ENCODE data around the gene MVB12B.

Gene MVB12B

DNA sequence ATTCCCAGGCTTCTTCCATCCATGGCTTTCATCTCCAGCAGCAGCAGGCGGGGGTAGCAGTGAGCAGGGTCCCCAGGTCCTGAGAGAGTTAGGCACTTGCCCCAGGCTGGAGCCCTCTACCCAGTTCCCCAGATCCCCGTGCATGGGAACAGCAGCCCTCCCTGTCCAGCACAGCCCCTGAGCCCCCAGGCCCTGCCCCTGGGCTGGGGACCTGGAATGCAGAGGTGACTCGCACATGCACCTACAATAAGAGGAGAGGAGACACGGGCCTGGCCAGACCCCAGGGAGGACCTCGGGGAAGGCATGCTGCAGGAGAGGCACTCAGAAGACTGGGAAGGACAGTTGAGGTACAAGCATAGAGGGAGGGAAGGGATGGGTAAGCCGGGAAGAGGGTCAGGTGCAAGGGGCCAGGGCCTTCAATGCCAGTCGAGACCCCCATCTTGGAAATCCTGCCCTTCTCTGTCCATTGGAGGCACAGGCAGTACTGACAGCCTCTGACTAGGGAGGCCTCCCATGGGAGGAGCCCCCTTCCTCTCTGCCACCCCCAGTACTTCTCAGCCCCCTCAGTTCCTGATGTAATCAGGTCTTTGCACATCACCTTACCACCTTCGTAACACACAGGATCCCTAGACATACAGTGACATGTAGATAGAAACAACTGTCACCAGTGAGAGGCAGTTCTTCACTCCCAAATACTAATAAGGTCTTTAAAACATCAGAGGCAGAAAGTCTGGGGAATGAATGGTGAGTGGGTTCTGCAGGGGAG lies 151.8 kb downstream of the MVB12B start:
- DNase-seq: no peak

DNA sequence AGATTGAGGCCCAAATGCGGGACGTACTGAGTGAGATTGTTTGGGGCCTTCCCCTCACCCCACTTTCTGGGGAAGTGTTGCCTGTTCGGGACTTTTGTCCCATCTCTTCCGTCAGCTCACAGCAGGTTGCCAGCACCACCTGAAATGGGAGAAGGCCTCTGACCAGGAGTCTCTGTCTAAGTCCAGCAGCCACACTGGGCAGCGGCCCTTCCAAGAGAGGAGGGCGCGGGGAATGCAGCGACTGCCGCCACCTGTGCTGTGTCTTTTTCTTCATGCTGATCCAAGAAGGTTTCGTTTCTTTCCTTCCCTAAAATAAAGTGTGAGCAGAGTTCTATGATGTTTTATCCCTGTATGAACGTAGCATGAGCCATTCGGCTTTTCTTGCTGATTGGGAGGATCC lies 152.9 kb downstream of the MVB12B start:
- no peak for DNase-seq

DNA sequence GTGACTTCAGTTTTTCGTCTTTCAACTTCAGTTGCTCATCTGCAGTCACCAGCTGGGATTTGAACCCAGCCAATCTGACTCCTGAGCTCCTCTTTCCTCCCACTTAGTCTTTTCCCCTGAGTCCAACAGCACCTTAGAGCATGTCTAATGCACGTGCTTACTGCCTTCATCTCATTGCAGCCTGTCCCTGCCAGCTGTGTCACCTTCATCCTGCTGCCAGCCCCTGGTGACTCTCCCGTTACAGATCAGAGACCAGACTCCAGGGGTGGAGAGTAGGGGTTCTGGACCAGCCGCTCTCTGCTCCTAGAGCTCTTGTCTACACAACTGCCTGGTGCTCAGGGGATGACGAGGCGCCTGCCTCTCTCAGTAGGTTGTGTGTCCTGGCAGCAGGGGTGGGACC lies 154.2 kb downstream of the MVB12B start:
- DNase-seq: no peak

DNA sequence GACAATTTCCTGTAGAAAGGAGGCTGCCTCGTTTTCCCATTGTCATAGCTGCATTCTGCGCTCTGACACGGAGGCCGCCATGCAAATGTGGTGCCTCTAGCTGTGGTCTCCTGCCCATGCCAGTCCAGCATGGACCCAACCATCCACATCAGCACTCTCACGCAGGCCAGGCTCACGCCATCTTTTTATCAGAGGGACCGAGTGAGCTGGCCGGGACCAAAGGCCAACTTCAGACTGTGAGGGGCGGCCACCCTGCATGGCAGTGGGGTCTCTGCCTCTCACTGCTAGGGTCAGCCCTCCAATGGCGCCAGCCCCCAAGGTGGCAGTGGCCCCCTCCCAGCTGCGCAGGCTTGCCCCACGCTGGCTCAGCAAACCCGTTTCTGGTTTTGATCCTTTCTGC lies 155.2 kb downstream of the MVB12B start:
- DNase-seq: no peak

DNA sequence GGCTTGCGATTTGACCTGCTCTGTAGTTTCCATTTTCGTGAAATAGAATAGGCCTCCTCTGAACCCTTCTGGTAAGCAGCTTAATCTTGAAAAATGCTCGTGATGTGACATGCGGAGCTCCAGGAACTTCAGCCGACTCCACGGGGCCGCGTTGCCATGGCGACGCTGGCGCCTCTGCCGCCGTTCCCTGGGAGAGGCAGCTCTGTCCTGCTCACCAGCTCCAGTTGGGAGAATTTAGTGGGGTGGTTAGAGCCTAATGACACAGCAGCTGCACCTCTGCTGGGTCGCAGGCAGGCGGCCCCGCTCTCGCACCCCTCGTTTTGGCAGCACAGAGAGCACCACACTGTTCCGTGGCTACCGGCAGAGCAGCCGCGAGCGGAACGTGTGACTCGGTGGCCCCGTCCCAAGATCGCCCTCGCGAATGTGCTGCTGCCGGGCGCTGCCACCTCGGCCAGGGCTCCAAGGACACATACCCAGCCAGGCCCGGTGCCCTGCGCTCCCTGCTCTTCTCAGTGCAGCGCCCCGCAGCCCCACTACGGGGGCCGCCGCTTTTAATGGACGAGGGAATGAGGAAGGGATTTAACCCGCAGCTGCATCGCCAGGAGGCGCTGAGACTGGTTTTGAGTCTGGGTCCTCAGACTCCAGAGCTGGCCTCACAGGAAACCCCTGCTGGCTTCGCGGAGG lies 155.9 kb downstream of the MVB12B start:
- no peak for DNase-seq

DNA sequence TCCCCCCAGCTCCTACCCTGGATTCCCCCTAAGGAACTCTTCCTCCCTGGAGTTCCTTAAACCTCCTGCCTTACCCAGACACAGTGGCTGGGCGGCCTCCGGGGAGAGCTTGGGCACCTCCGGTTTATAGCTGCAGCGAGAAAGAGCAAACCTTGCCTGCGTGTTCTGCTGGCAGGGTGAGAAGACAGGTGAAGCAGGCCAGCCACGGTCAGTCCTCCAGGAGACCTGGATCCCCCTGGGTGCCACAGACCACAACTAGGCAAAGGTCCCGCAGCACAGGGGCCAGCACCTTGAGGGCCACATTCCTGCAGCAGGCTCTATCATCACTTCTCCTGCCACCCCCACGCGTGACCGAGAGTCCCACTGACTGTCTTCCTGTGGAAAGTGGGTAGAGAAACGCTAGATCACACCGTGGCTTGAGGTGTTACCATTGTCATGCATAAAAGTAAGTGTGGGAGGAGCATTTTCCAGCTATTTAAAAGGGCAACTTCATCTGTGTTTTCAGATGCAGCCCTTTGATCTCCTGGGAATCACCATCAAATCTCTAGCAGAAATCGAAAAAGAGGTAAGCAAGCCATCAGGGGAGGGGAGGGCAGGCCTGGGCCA lies 156.9 kb downstream of the MVB12B start:
- no peak for DNase-seq

DNA sequence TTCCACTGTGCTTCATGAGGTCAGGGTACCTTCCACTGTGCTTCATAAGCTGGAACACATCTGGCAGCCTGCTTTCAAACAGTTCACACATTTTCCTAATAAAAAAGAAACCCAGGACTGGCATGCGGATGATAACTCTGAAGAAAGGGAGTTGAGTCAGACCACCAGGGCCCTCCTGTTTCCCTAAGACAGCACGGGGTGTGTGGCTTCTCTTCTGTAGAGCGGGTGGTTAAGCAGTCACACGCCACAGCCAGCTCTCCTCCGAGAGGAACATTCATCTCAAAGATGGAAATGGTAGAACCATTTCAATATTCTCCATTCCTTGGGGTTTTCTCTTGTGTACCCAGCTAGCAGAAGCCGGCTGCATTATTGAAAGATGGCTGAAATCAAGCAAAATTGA lies 159.0 kb downstream of the MVB12B start:
- DNase-seq: no peak

DNA sequence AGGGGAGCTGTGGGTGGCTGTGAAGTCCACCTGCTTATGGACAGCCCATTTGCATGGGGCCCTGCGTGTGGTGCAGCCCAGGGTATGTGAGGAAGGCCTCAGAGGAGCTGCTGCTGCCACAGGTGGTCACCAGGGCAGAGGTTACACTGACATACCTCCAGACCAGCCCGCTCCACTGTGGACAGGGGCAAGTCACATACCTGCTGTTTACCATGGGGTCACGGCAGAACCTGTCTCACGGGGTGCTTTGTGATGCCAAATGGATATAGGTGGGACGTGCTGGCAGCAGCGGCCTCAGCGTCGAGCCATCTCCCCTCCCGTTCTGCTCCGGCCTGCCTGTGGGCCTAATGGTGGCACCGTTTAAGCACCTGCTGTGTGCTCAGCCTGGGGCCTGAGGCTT lies 159.6 kb downstream of the MVB12B start:
- no peak for DNase-seq

DNA sequence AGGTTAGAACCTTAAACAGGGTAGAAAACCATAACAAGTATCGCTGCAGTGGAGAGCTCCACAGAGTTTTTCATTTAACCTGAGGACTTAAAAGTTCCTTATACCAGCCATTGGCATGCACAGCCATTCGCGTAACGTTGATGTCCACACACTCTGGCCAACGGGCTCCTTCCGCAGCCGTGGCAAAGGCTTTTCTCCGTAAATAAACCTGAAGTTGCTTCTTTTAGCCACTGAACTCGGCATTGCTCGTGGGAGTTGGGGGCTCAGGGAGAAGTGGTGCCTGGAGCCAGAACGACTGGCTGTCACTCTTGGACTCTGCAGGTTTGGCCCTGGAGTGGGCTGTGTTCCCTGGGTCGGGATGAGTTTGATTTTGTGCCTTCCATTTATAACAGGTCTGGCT lies 161.2 kb downstream of the MVB12B start:
- no peak for DNase-seq

DNA sequence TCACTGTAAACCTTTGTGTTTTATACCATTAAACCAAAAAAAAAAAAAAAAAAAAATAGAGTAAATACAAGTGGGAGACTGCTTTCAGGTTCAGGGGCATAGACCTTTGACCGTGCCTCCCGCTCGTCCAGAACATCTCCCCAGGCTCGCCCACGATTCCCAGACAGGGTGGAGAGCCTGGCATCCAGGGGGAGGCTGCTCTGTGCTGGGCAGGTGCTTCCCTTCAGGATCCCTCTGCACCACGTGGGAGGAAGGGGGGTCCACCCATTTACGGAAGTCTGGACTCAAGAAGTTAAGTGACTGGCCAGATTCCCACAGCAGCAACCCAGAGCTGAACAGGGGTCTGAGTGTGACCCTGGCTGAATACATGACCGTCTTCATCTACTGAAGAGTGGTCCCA lies 161.7 kb downstream of the MVB12B start:
- no peak for DNase-seq

DNA sequence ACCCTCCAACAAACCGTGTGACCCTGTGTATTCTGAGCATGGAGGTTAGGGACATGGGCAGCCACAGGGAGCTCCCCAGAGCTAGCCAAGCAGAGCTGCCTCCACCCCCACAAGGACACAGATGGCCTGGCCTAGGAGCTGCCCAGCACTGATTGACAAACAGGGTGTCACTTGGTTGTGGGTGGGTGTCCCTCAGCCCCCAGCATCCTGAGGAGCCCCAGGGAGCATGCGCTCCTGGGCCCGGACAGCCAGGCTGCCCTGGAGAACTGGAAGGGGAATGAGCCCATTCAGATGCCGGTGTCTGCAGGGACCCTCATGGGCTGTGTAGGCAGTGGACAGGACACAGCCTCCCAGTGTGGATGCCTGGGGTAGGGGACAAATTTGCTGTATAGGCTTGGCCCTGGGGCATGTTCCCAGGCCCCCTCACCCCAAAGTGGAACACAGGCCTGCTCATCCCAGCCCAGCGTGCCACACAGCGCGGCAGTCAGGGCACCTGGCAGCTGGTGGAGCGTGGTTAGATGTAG lies 162.3 kb downstream of the MVB12B start:
- DNase-seq: no peak

DNA sequence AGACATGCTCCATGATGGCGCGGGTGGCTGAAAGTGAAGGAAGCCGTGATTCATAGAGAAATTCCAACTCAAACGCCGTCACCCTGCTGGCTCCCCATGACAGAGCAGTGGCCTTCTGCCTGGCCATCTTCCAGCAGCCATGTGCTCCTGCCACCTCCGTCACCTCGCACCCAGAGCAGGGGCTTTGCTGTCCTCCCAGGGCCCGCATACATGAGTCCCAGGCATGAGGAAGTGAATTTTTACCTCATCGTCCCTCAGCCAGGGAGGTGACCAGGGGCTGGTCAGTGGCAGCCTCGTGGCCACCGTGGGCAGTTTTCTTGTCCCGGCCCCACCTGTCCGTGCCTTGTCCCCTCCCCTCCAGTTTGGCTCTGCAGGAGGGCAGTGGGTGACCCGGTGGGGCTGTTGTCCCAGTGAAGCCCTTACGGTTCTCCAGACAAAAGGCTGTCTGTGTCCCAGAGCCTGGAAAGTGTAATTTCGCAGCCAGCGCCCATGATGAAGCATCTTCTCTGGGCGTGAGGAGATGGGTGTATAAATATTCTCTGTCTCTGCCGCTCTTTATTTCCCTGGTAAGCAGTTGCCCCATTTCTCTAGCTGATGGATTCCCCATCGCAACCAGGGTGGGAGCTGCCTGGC lies 163.1 kb downstream of the MVB12B start:
- DNase-seq: no peak

DNA sequence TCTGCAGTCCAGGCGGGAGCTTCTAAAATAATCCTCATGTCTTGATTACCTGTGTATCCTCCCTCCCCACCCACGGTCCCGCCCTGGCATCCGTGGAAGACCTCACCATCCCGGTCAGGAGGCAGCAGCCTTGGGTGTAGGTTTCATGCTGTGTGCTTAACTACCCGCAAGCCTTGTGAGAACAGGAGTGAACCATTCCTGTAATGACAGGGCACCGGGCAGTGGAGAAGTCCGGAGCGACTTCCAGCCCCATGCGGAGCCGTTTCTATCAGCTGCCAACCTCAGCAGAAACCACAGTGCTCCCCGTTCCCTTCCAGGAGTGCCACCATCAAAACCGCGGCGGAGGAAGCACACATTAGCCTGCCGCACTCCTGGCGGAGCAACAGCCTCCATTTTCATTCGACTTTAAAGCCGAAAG lies 163.6 kb downstream of the MVB12B start:
- no peak for DNase-seq

DNA sequence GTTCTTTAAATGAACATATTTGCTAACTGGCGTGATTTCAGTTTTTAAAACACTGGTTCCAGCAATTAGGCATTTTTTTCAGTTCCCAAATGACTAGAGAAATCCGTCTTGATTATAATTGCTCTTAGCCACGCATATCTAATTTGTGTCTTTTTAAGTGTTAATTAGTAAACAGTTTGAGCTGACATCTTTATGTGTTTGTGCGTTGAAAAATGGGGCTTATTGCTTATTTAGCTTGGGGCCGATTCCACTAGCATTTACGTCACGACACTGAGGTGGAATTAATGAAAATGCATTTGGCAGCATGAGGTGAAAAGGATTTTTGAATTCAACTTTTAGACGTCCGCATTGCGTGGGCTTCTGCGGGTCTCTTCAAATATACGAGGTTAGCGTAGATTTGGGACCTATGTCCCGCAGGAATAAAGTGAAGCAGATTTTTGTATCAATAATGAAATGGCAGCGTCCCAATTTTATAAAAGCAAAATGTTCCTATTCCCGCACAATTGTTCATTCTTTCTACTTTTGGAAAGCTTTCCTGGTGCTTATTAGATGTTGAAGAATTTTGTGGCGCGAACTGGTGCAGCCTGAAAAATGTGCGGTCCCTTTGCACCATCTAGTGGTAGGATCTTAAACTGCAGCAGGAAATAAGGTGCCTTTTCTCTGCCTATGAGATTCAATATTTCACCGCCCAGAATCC lies 164.4 kb downstream of the MVB12B start:
- DNase-seq: peak; percentile 31

DNA sequence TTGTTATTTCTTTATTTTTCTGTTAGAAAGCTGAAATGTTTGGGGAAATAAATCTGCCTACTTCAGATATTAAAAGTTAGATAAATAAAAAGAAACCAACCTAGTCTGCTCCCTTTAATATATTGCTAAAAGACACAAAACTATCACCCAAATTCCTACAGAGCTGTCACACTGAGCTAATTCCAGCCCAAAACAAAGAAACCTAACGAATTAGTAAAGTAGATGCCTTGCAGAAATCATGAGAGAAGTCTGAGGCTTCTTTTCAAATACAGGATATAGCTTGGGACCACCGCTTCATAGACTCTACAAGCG lies 164.9 kb downstream of the MVB12B start:
- DNase-seq: no peak

DNA sequence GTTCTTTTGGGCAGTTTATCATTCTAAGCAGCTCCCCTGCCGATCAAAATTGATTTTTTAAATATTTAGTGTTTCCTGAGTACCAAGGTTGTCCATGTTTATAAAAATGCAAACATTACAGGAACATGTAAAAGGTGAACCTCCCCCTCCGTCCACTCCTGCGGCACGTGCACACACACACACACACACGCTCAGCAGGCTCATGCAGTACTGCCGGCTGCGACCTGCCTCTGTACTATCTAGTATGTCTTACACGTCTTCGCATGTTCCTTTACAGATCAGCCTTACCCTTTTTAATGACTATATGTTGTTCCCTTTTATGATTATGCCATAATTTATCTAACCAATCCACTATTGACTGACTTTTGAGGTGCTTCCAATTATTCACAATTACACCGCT lies 165.3 kb downstream of the MVB12B start:
- no peak for DNase-seq

DNA sequence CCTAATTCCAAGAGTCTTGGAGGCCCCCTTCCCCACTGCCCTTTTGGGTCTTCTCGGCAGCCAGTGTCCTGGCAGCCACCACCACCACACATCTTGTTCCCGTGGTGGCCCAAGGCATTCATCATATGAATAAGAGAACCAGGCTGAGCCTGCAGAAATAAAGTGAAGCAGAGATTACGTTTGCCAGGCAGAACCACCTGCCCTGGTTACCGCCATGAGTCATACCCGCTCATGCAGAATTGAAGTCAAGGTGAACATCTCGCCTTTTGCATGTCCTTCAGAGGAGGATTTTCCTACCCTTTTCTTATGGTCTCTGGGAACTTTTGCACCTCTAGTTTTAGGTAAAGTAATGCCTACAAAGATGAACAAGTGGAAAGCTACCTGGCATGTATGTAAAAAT lies 167.6 kb downstream of the MVB12B start:
- no peak for DNase-seq

DNA sequence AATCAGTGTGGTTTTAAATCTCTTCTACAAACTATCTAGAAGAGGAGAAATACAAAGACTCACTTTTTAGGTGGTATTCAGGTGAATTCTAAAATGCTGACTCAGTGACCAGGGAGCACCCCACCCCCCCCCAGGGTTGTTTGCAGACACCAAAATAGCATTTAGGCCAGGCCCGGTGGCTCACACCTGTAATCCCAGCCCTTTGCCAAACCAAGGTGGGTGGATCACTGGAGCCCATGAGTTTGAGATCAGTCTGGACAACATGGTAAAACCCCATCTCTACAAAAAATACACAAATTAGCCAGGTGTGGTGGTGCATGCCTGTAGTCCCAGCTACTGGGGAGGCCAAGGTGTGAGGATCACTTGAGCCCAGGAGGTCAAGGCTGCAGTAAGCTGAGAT lies 168.1 kb downstream of the MVB12B start:
- DNase-seq: no peak

DNA sequence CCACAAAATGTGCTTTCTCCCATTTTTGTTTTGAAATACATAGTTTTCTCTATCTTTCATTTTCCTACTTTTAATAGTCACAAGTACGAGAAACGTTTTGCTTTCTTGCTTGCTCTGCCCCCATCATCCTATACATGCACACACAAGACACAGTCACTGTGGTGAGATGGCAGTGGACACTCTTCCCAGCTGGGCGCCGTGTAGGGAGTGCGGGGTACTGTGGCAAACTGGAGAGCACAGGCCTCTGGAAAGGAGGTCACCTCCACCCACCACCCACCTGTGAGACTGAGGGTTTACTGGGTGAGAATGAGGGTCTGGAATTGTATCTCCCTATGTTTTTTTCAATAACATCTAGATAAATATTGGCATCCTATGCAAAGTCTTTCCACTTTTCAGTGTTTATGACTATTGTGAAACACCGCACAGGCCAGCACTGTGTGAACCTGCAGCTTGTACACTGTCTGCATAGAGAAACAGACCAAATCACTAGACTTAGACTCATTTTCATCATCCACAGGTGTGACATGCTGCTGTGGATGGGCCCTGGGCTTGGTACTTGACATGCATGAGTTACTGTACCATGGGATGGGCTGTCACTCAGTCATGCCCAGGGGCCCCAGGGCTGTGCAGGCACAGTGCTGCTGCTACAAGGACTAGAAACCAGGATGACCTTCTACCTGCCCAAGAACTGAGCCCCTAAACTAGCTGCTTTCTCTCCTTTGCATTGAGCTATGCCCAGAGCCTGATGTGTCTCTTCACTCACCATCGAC lies 169.0 kb downstream of the MVB12B start:
- no peak for DNase-seq

DNA sequence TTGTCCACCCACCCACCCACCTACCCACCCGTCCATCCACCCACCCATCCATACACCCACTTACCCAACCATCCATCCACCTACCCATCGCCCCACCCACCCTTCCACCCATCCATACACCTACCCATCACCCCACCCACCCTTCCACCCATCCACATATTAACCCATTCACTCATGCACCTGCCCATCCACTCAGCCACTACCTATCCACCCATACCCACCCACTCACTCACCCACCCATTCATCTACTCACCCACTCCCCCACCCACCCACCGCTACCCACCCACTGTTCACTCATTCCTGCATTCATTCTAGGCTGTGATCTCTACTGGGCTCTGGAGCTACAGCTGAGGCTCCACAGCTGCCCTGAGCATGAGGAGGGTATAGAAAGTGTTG lies 169.6 kb downstream of the MVB12B start:
- no peak for DNase-seq

DNA sequence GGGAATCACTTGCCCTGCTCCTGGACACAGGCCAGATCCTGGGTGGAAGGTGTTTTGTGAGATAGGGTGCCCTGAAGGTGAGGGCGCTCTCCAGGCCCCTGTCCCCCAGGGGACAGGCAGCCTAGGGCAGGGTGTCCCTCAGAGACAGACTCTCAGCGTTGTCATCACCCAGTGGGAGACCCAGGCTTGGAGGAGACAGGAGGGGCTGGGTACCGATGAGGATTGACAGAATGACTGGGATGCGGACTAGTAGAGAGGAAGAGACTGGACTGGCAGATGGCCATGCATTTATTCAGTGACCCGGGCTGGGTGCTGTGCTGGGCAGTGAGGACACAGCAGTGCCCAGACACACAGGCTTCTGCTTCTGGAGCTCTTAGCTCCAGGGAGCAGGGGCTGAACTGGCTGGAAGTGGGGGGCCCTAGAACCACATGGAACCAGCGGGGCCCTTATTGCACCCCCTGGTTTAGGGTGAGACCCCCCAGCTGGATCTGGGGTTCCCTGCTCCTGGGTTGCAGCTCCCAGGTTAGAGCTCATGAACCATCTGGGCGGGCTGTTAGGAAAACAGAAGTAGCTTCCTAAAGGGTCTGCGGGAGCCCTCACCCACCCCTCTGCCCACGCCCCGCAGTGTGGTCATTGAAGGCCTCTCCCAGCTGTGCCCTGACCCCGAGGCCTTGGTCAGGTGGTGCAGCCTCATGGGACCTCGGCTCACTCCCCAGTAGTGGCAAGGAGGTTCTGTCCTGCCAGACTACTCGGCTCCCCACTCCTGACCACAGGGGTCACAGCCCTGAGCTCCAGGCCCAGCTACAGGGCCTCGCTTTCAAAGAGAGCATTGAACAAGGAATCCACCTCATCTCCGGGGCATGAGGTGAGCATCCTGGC lies 170.4 kb downstream of the MVB12B start:
- DNase-seq: no peak

All from stimulated activated CD4-positive, alpha-beta T cell treated with anti-CD3 and anti-CD28 coated beads, Interleukin-12 subunit alpha, Interleukin-12 subunit beta, amount 100 ng/mL, for 4 hours (primary cell).